Parietal lobe (tissue), 1 donor: ENCODE results near the gene LCAT. TPM values are rescaled to one million over a fixed set of nuclear protein-coding genes. Genes with fewer than 3 reads are reported as not detected.

Experiments
- total RNA-seq: library from RNA; depleted of rRNA; stranded (reverse); fragments of >200 nt; gene quantifications from one replicate; pipeline ENCODE4 v1.2.3, GENCODE V29; 2014

The LCAT gene, protein sequence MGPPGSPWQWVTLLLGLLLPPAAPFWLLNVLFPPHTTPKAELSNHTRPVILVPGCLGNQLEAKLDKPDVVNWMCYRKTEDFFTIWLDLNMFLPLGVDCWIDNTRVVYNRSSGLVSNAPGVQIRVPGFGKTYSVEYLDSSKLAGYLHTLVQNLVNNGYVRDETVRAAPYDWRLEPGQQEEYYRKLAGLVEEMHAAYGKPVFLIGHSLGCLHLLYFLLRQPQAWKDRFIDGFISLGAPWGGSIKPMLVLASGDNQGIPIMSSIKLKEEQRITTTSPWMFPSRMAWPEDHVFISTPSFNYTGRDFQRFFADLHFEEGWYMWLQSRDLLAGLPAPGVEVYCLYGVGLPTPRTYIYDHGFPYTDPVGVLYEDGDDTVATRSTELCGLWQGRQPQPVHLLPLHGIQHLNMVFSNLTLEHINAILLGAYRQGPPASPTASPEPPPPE
- 1.3 TPM for total RNA-seq

DNA sequence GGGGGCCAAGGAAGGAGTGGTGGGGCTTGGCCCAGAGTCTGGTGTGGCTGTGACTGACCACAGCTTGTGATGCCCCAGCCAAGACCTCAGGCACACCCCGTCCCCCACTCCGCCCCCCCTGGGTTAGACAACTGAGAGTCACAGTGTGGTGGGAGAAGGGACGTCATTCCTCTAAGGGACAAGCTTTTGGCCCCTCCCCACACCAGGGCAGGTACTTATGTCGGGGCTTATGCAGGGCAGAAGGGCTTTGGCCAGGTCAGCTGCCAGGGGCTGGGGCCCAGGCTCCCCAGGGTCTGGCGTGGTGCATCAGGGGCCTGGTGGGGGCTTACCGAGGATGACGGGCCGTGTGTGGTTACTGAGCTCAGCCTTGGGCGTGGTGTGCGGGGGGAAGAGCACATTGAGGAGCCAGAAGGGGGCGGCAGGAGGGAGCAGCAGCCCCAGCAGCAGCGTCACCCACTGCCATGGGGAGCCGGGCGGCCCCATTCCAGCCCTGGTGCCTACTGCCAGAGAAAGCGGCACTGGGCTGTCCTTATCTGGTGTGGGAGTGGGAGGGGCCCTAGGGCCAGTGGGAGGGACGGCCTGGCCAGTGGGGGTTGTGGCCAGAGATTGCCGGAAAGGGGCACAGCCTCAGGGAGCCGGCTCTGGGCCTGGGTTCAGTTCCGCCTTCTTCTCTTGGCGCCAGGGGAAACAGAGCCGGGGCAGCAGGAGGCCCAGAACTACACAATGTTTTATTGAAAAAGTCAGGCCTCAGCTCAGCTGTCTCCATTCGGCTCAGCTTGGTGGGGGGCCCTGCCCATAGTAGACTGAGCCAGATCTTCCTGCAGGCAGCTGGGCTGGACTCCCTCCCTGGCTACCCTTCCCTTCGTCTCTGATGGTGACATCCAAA lies at the start of gene LCAT:
LCAT (minus strand) TSS at position 502 of the 886 bp plus-strand sequence; CDS start at position 483, 19 bp downstream.

DNA sequence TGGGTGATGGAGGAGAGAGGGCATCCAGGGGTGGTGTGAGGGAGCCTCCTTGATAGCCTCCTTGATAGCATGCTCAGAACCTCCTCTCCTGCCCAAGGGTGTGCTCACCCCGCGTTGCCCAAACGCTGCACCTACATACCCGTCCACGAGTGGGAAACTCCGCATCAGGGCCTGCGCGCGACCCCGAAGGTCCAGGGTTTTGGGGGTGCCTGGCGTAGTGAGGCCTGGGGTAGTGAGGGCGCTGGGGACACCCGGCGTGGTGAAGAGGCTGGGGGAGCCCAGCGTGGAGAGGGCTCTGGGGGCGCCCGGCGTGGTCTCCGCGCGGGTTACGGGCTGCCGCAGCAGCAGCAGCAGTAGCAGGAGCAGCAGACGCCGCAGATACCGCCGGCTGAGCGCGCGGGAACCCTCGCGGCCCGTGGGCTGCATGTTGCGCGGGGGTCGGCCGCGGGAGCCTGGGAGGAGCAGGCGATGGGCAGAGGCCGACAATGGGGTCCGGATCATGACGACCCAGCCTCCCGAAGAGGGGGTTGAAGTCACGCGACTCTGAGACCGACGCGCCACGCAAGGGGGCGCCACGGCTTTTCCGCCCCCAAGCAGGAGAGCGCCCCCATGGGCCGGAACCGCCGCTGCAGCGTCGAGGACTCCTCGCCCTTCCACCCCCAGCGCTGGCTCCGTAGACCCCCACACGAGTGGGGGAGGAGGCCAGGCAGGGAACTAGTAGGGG lies 36.2 kb upstream of the LCAT start, which contains the start of gene DPEP3:
DPEP3 (minus strand) TSS at position 545 of the 724 bp plus-strand sequence; CDS start at position 426, 119 bp downstream.

GRCh38 chr16:67968400-67969253 lies 24.7 kb upstream of the LCAT start, which contains the start of gene SLC12A4:
Gene SLC12A4, minus strand, starts transcription at chr16:67968637. Its CDS starts 84 bp downstream, at chr16:67968553.

GRCh38 chr16:67936124-67936879 lies 7.6 kb downstream of the LCAT start, which contains the start of gene PSMB10:
Gene PSMB10, minus strand, starts transcription at chr16:67936850. Its CDS starts 101 bp downstream, at chr16:67936749.

GRCh38 chr16:67931712-67932461 lies 12.0 kb downstream of the LCAT start, which contains the start of gene CTRL:
Gene CTRL, minus strand, starts transcription at chr16:67931862. Its CDS starts 10 bp downstream, at chr16:67931852.

GRCh38 chr16:67892899-67893742 lies 50.8 kb downstream of the LCAT start, which contains the start of gene PSKH1:
Gene PSKH1, plus strand, starts transcription at chr16:67893254. Its CDS starts 15,496 bp downstream, at chr16:67908750.

Other genes with a start within 250 kb of the LCAT start
- gene GFOD2, start 224.8 kb downstream of the LCAT start, total RNA-seq, result 62.0 TPM
- 16.0 TPM for gene RANBP10, start 137.6 kb downstream of the LCAT start, total RNA-seq
- 6.3 TPM for gene TSNAXIP1, start 137.2 kb downstream of the LCAT start, total RNA-seq
- 25.7 TPM for gene THAP11, start 101.8 kb downstream of the LCAT start, total RNA-seq
- 110 TPM for gene NUTF2, start 97.2 kb downstream of the LCAT start, total RNA-seq
- gene CENPT, start 96.4 kb downstream of the LCAT start, total RNA-seq, result 49.1 TPM
- gene EDC4, start 71.1 kb downstream of the LCAT start, total RNA-seq, result 67.0 TPM
- not detected for gene NRN1L, start 59.2 kb downstream of the LCAT start, total RNA-seq
- 21.3 TPM for gene PSKH1, start 50.9 kb downstream of the LCAT start, total RNA-seq
- gene CTRL, start 12.3 kb downstream of the LCAT start, total RNA-seq, result 4.7 TPM
- gene PSMB10, start 7.3 kb downstream of the LCAT start, total RNA-seq, result 11.6 TPM
- 13.5 TPM for gene SLC12A4, start 24.5 kb upstream of the LCAT start, total RNA-seq
- not detected for gene DPEP3, start 36.4 kb upstream of the LCAT start, total RNA-seq
- not detected for gene DPEP2, start 55.4 kb upstream of the LCAT start, total RNA-seq
- not detected for gene DPEP2NB, start 71.8 kb upstream of the LCAT start, total RNA-seq
- 8.8 TPM for gene DDX28, start 79.1 kb upstream of the LCAT start, total RNA-seq
- gene DUS2, start 79.2 kb upstream of the LCAT start, total RNA-seq, result 15.7 TPM
- 26.6 TPM for gene NFATC3, start 141.2 kb upstream of the LCAT start, total RNA-seq